Jurkat, Clone E6-1 (cell line): ENCODE measurements around the gene BIK.
"Not testable (repeated sequence)": the region's sequence is repeated elsewhere in the genome, so short reads cannot be mapped to it uniquely, and the experiment has no call there.

Experiments
- DNase-seq: peaks from one replicate; pipeline ENCODE4 v3.0.0-alpha.2; 2011; ENCODE audit warnings: low read depth, low spot score
- H3K4me3 ChIP-seq: 2 replicates; pipeline ENCODE4 v1.5.1; 2011; ENCODE audit warnings: mild to moderate bottlenecking, low read length, control low read depth, moderate library complexity

Gene BIK

GRCh38 chr22:43129426-43130425, 19.2 kb downstream of the BIK start:
- no peak overlapping the region for H3K4me3 ChIP-seq
- no peak for DNase-seq

GRCh38 chr22:43131773-43132501, 21.4 kb downstream of the BIK start:
- H3K4me3 ChIP-seq, result no peak overlapping the region
- DNase-seq, result no peak

- no peak overlapping the region for H3K4me3 ChIP-seq
- DNase-seq, result no peak
Measured at GRCh38 chr22:43133401-43133800, 22.9 kb downstream of the BIK start.

GRCh38 chr22:43134553-43134952, 24.0 kb downstream of the BIK start:
- H3K4me3 ChIP-seq, result no peak overlapping the region
- DNase-seq, result no peak

GRCh38 chr22:43135565-43135964, 25.0 kb downstream of the BIK start:
- H3K4me3 ChIP-seq, result no peak overlapping the region
- no peak for DNase-seq

- no peak overlapping the region for H3K4me3 ChIP-seq
- peak; percentile 48 for DNase-seq
Measured at GRCh38 chr22:43136255-43136654, 25.7 kb downstream of the BIK start.

- H3K4me3 ChIP-seq, result no peak overlapping the region
- no peak for DNase-seq
Measured at GRCh38 chr22:43136801-43137200, 26.3 kb downstream of the BIK start.

- peak; percentile 63 for DNase-seq
- peak within 1 kb of the TSS; percentile 84 for H3K4me3 ChIP-seq
Measured at GRCh38 chr22:43142880-43143562, 32.5 kb downstream of the BIK start, which contains the start of gene MCAT. Gene MCAT, minus strand, starts transcription at chr22:43143398. Its CDS starts 50 bp downstream, at chr22:43143348.

GRCh38 chr22:43144949-43145348, 34.4 kb downstream of the BIK start:
- DNase-seq, result no peak
- H3K4me3 ChIP-seq, result no peak overlapping the region

GRCh38 chr22:43145371-43145770, 34.8 kb downstream of the BIK start:
- not testable (repeated sequence) for H3K4me3 ChIP-seq, DNase-seq

- not testable (repeated sequence) for DNase-seq
Measured at GRCh38 chr22:43146332-43146731, 35.8 kb downstream of the BIK start.

GRCh38 chr22:43147821-43148220, 37.3 kb downstream of the BIK start:
- no peak for DNase-seq
- no peak overlapping the region for H3K4me3 ChIP-seq

More at GRCh38 chr22:43146332-43146731, 35.8 kb downstream of the BIK start:
- not testable (repeated sequence) for H3K4me3 ChIP-seq

GRCh38 chr22:43148581-43148980, 38.0 kb downstream of the BIK start:
- no peak for DNase-seq
- H3K4me3 ChIP-seq, result no peak overlapping the region

- no peak overlapping the region for H3K4me3 ChIP-seq
- no peak for DNase-seq
Measured at GRCh38 chr22:43150731-43151206, 40.2 kb downstream of the BIK start.

GRCh38 chr22:43151251-43152002, 40.9 kb downstream of the BIK start, which contains the start of gene TSPO:
Gene TSPO, plus strand, starts transcription at chr22:43151559. Its CDS starts 7,680 bp downstream, at chr22:43159239.
- no peak for DNase-seq
- H3K4me3 ChIP-seq, result no peak within 1 kb of the TSS

- H3K4me3 ChIP-seq, result no peak overlapping the region
- no peak for DNase-seq
Measured at GRCh38 chr22:43152003-43152356, 41.4 kb downstream of the BIK start.

GRCh38 chr22:43152357-43153071, 42.0 kb downstream of the BIK start:
- DNase-seq, result no peak
- no peak overlapping the region for H3K4me3 ChIP-seq

- H3K4me3 ChIP-seq, result no peak overlapping the region
- DNase-seq, result no peak
Measured at GRCh38 chr22:43153899-43154298, 43.3 kb downstream of the BIK start.
